Measurements from ENCODE around the gene OPA3.
"Not testable (repeated sequence)": the region's sequence is repeated elsewhere in the genome, so short reads cannot be mapped to it uniquely, and the experiment has no call there.

OPA3 gene

DNA sequence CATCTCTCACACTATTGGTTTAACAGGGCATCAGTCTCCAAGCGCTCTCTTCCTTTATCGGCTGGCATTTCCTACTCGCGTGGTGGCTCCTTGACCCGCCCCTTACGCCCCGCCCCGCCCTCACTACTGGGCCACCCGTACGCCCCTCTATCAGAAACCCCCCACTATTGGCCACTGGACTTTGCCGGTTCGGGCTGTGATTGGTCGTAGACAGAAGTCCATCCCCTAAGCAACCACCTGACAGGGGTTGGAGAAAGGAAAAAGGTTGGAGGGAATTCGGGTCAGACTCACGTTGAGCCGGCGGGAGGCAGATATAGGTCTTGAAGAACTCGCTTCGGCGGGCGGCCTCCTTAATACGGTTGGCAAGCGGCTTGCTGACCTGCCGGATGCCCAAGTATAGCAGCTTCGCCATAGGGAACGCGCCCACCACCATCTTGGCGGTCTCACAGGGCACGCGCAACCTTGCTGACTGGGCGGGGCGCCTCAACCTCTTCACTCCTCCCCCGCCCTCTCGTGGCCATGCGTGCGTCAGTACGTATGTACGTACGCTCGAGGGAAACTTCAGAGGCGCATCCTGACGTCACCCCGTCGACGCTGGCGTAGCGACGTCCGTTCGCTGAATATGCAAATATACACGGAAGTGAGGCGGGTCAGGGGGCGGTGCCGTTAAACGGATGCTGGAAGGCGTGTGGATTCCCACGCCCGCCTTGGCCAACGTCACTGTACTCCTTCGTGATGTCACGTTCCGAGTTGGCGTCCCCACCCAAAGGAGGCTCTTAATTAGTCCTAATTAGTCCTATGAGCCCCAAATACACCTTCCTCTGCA lies at the start of gene OPA3:
OPA3 (minus strand) TSS at position 471 of the 826 bp plus-strand sequence; CDS start at position 433, 38 bp downstream.
- Histone ChIP-seq H3K36me3 (ENCODE audit: control insufficient read depth, insufficient read depth, low read length) (peaks cover 1% of the 10 kb centered on the region), H3K27me3 (replicated peaks; ENCODE audit: control insufficient read depth, insufficient read depth, low read length) (no peaks in the 10 kb centered on the region), H3K4me3 (replicated peaks; ENCODE audit: low read depth, low read length) (peak within 1 kb of the TSS; percentile 82)
- no peak for TF ChIP-seq CTCF (IDR thresholded peaks at IDR 0.05; ENCODE audit: insufficient read depth, low read length, poor library complexity, severe bottlenecking)
- DNase-seq (ENCODE audit: extremely low read depth, insufficient read length) = peak; percentile 100

DNA sequence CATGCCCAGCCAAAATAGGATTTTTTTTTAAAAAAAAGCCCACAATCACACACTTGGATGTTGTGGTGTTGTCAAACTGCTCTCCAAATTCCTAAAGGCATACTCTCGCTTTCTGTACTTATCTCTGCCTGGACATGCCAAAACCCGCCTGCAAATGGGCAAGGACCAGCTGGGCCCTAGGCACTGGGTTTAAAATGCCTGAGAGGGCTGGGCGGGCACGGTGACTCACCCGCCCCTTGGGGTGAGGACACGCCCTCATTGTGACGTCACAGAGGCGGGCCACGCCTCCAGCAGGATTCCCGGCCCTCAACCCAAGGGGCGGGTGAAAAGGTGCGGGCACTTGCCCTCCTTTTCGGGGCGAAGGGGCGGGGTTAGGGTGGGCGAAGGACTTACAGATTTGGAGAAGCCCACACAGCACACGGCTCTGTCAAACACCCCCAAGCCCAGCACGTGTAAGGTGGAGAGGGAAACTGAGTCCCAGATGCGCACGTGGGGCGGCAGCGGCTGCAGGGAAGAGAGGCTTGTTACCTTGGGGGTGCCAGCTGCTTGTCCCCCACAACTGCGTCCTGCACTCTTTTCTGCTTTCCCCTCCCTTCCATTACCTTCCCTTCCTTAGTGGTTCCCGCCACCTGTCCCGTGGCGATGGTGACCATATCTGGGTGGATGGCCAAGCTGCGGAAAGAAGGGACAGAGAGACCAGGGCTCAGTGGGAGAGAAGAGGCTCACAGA lies 48.0 kb upstream of the OPA3 start:
- H3K36me3 ChIP-seq (ENCODE audit: control insufficient read depth, insufficient read depth, low read length) = peaks cover 13% of the 10 kb centered on the region
- no peaks in the 10 kb centered on the region for H3K27me3 ChIP-seq (replicated peaks; ENCODE audit: control insufficient read depth, insufficient read depth, low read length)
- H3K4me3 ChIP-seq (replicated peaks; ENCODE audit: low read depth, low read length) = no peak overlapping the region
- no peak for TF ChIP-seq CTCF (IDR thresholded peaks at IDR 0.05; ENCODE audit: insufficient read depth, low read length, poor library complexity, severe bottlenecking)
- DNase-seq (ENCODE audit: extremely low read depth, insufficient read length) = peak; percentile 62

GRCh38 chr19:45630463-45630862 lies 45.9 kb upstream of the OPA3 start:
- peaks cover 17% of the 10 kb centered on the region for H3K36me3 ChIP-seq (ENCODE audit: control insufficient read depth, insufficient read depth, low read length)

GRCh38 chr19:45629704-45630103 lies 45.1 kb upstream of the OPA3 start:
- no peaks in the 10 kb centered on the region for H3K27me3 ChIP-seq (replicated peaks; ENCODE audit: control insufficient read depth, insufficient read depth, low read length)
- DNase-seq (ENCODE audit: extremely low read depth, insufficient read length) = no peak
- no peak overlapping the region for H3K4me3 ChIP-seq (replicated peaks; ENCODE audit: low read depth, low read length)
- peaks cover 19% of the 10 kb centered on the region for H3K36me3 ChIP-seq (ENCODE audit: control insufficient read depth, insufficient read depth, low read length)
- TF ChIP-seq CTCF (IDR thresholded peaks at IDR 0.05; ENCODE audit: insufficient read depth, low read length, poor library complexity, severe bottlenecking) = no peak

More at GRCh38 chr19:45630463-45630862, 45.9 kb upstream of the OPA3 start:
- no peak for TF ChIP-seq CTCF (IDR thresholded peaks at IDR 0.05; ENCODE audit: insufficient read depth, low read length, poor library complexity, severe bottlenecking)
- Histone ChIP-seq H3K4me3 (replicated peaks; ENCODE audit: low read depth, low read length) (no peak overlapping the region), H3K27me3 (replicated peaks; ENCODE audit: control insufficient read depth, insufficient read depth, low read length) (no peaks in the 10 kb centered on the region)
- DNase-seq (ENCODE audit: extremely low read depth, insufficient read length) = peak; percentile 58

DNA sequence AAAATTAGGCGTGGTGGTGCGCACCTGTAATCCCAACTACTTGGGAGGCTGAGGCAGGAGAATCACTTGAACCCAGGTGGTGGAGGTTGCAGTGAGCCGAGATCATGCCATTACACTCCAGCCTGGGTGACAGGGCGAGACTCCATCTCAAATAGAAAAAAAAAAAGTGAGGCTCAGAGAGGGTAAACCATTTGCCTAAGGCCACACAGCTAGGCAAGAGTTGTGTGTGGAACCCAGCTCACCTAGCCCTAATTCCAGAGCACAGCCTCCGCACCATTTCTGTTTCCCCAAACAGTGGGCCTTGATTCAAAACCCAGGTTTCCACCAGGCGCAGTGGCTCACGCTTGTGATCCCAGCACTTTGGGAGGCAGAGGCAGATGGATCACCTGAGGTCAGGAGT lies 43.6 kb upstream of the OPA3 start:
- not testable (repeated sequence) for H3K4me3 ChIP-seq (replicated peaks; ENCODE audit: low read depth, low read length); H3K27me3 ChIP-seq (replicated peaks; ENCODE audit: control insufficient read depth, insufficient read depth, low read length); DNase-seq (ENCODE audit: extremely low read depth, insufficient read length)
- peaks cover 21% of the 10 kb centered on the region for H3K36me3 ChIP-seq (ENCODE audit: control insufficient read depth, insufficient read depth, low read length)

DNA sequence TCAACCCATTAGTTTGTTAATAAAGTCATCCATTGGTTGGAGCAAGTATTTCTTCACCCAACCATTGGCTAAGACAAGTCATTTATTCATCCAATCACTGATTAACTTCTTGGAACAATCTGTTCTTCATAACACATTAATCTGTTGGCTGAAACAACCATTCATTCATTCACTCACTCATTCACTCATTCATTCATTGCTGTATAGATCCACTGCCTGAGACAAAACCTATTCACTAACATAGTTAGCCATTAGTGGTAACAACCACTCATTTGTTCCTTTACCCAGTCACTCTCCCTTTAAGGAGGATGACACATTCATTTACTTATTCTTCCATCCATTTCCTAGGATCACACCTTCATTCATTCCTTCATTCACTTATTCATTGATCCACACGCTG lies 39.4 kb upstream of the OPA3 start:
- TF ChIP-seq CTCF (IDR thresholded peaks at IDR 0.05; ENCODE audit: insufficient read depth, low read length, poor library complexity, severe bottlenecking) = no peak
- Histone ChIP-seq H3K36me3 (ENCODE audit: control insufficient read depth, insufficient read depth, low read length) (peaks cover 27% of the 10 kb centered on the region), H3K4me3 (replicated peaks; ENCODE audit: low read depth, low read length) (no peak overlapping the region), H3K27me3 (replicated peaks; ENCODE audit: control insufficient read depth, insufficient read depth, low read length) (no peaks in the 10 kb centered on the region)
- no peak for DNase-seq (ENCODE audit: extremely low read depth, insufficient read length)
